Bronchus fibroblast of lung (primary cell): ENCODE results near the gene DDX59. TPM values are rescaled to one million over a fixed set of nuclear protein-coding genes. Genes with fewer than 3 reads are reported as not detected.

Source experiments
- total RNA-seq: library from RNA; depleted of rRNA; stranded (reverse); fragments of >200 nt; gene quantifications from 2 replicates; pipeline ENCODE4 v1.2.3, GENCODE V29; 2015

The DDX59 gene
- 11.6 and 12.3 TPM in 2 replicates for total RNA-seq

DNA sequence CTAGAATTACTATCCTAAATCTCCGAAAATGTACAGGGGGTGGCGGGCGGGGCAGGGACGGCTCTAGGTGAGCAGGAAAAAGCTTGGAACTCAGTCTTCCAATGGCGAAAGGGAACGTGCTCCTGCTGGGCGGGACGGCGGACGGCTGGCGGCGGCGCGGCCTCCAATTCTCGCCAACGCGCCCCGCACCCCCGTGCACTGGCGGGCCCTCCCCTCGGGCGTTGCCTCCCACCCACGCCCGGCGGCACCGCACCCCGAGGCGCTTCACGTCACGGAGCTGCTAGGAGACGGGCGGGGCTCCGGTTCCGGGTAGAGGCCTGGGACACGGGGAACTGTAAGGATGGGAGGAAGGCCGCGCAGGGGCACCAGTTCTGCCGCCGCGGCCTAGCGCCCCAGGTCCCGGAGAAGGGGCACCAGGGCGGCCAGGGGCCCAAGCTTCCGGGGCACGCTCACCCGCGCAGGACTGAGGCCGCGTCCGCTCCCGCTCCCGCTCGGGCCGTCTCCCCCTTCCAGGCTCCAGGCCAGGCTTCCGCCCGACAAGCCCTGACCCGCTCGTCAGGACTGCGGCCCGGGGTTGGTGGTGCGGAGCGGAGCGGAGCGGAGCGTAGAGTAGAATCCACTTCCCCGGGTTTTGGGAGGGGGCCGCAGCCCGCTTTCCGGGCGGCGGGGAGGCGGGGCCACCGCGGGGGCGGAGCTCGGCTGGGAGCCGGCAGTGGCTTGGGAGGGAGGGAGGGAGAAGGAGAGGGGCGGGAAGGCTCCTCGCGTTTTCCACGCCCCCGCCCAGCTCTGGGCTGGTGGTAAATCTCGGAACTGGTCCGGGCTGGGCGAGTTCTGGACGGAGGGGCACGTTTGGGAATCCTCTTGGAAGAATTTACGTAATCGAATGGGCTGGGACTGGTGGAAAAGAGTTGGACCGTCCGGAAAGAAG lies at the start of gene DDX59:
Gene DDX59, minus strand, starts transcription at position 594 of the 928 bp plus-strand sequence. CDS start 3,167 bp downstream, outside the sequence.

DNA sequence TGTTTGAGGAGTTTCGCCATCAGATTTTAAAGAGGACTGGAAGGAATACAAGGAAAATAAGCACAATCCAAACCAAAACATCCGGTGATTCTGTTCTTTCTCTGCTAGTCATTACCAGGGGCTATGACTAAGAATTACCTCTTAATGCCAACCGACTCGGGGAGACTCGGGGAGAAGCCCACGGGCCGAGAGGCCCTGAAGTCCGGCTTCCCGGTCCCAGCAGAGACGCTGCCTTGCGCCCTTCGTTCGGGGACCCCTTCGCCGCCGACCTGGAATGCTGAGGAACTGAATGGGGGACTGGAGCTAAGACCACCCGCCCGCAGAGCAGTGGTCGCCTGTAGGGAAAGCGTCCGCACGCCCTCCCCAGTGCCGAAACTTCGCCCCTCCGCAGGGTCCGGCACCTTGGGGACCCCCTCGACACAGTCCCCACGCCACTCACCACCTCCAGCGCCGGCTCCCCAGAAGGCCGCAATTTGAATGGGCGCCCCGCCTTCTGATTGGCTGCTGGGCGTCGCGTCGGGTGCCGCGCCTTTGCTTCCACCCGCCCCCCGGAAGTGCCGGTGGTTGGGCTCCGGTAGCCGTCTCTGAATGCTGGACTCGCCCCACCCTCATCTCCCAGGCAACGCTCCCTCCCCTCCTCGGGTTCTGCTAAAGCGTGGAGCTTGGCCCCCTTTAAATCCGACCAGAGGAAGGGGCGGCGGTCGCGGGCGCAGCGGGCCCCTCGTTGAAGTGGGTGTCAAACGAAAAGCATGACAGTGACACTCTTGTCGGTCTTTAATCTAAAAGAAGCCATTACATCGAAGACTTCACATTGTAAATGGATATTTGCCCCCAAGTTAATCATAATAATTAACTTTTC lies 49.2 kb downstream of the DDX59 start, which contains the start of gene KIF14:
Gene KIF14, minus strand, starts transcription at position 479 of the 859 bp plus-strand sequence. CDS start 2,028 bp downstream, outside the sequence.

Other genes starting within 250 kb of the DDX59 start
- gene KIF14, start 49.2 kb downstream of the DDX59 start, total RNA-seq, result 10.0 and 11.6 TPM in 2 replicates
- 6.8 and 8.6 TPM in 2 replicates for gene CAMSAP2, start 69.0 kb upstream of the DDX59 start, total RNA-seq
- gene GPR25, start 203.1 kb upstream of the DDX59 start, total RNA-seq, result not detected in 2 replicates
- gene INAVA, start 225.0 kb upstream of the DDX59 start, total RNA-seq, result 0.34 and 2.5 TPM in 2 replicates